Fibroblast of pulmonary artery (primary cell): ENCODE measurements around the gene CLEC20A.

Experiments
- DNase-seq: peaks from one replicate; pipeline ENCODE4 v3.0.0-alpha.2; 2010; ENCODE audit warnings: low read depth
- H3K4me3 ChIP-seq: replicated peaks from 2 replicates; pipeline ENCODE4 v1.5.1; 2011; ENCODE audit warnings: low read depth, mild to moderate bottlenecking, control low read depth, low read length, moderate library complexity
- CTCF ChIP-seq: IDR thresholded peaks from 2 replicates; pipeline ENCODE4 v1.5.1; 2011; ENCODE audit warnings: mild to moderate bottlenecking, control low read depth, low read length, inconsistent platforms; ENCODE audit errors: missing control alignments

Gene CLEC20A

GRCh38 chr1:178501705-178502329 is 5.1 kb upstream of the CLEC20A start:
- DNase-seq: peak; percentile 76
- no peak overlapping the region for H3K4me3 ChIP-seq
- peak; percentile 98 for TF ChIP-seq CTCF

GRCh38 chr1:178500936-178501554 is 4.3 kb upstream of the CLEC20A start:
- DNase-seq: no peak
- no peak for TF ChIP-seq CTCF
- no peak overlapping the region for H3K4me3 ChIP-seq

- H3K4me3 ChIP-seq: no peak overlapping the region
- no peak for DNase-seq
- TF ChIP-seq CTCF: peak; percentile 17
These were observed 3.5 kb upstream of the CLEC20A start for GRCh38 chr1:178500091-178500770.

- DNase-seq: no peak
- no peak for TF ChIP-seq CTCF
- no peak overlapping the region for H3K4me3 ChIP-seq
These were observed 2.3 kb upstream of the CLEC20A start for GRCh38 chr1:178498896-178499675.

- H3K4me3 ChIP-seq: no peak overlapping the region
- TF ChIP-seq CTCF: no peak
- no peak for DNase-seq
These were observed 1.2 kb upstream of the CLEC20A start for GRCh38 chr1:178497903-178498478.

- no peak for TF ChIP-seq CTCF
- no peak overlapping the region for H3K4me3 ChIP-seq
- DNase-seq: no peak
These were observed 889 bp downstream of the CLEC20A start for GRCh38 chr1:178495741-178496409.
